Activated T-cell treated with anti-CD3 and anti-CD28 coated beads, Interleukin-2, amount 50 U/mL, for 72 hours (primary cell): Measurements from ENCODE around the gene SIM1. TPM values are rescaled to one million over a fixed set of nuclear protein-coding genes. Genes with fewer than 3 reads are reported as not detected.
A peak's percentile ranks its signal among the peaks of the same experiment; 100 is the strongest.

ENCODE experiments used
- ATAC-seq, 2 donors: fragments of 150-1000 bp; cut with Tn5 transposase; replicated peaks in 1 of 2; 2 replicates each; pipeline ENCODE4 v1.10.0; 2021; ENCODE audit warnings: moderate library complexity in 2 of 2, mild to moderate bottlenecking in 1 of 2
- DNase-seq, 2 donors: peaks; one replicate each; pipeline ENCODE4 v3.0.0; 2021 to 2022; ENCODE audit warnings: mixed read lengths in 1 of 2
- H3K27ac Mint-ChIP-seq: one replicate; pipeline ENCODE4 v1.8.0; 2022; ENCODE audit warnings: mild to moderate bottlenecking, moderate library complexity, mixed read lengths
- H3K27me3 Mint-ChIP-seq: one replicate; pipeline ENCODE4 v1.8.0; 2022; ENCODE audit warnings: low read depth, mixed read lengths
- H3K36me3 Mint-ChIP-seq, 2 donors: one replicate each; pipeline ENCODE4 v1.8.0; 2022; ENCODE audit warnings: mixed read lengths in 2 of 2, mild to moderate bottlenecking in 1 of 2; ENCODE audit not compliant: insufficient read depth in 2 of 2
- H3K4me1 Mint-ChIP-seq: one replicate; pipeline ENCODE4 v1.8.0; 2022; ENCODE audit warnings: low read depth, mixed read lengths
- H3K4me3 Mint-ChIP-seq, 2 donors: one replicate each; pipeline ENCODE4 v1.8.0; 2022; ENCODE audit warnings: mild to moderate bottlenecking in 2 of 2, mixed read lengths in 2 of 2, moderate library complexity in 2 of 2
- H3K9me3 Mint-ChIP-seq, 2 donors: one replicate each; pipeline ENCODE4 v1.8.0; 2022; ENCODE audit warnings: mixed read lengths in 2 of 2
- total RNA-seq, 2 donors: library from RNA; stranded (reverse); gene quantifications; one replicate each; pipeline ENCODE4 v1.2.3, GENCODE V29; 2022

SIM1 gene
- total RNA-seq, 2 donors from 2014 or later: 0.07 TPM; not detected in 1

- Mint-ChIP-seq H3K36me3 (peaks cover 8 to 15% of the 10 kb centered on the region in 2 donors), H3K4me1 (peaks cover 20% of the 10 kb centered on the region), H3K9me3 (peaks cover 2 to 3% of the 10 kb centered on the region in 2 donors), H3K4me3 (no peak overlapping the region), H3K27ac (peak overlapping the region; percentile 67), H3K27me3 (peaks cover 79% of the 10 kb centered on the region)
- DNase-seq: no peak
- ATAC-seq: no peak
Observed at GRCh38 chr6:100458841-100459591, 5.7 kb downstream of the SIM1 start.

- peaks cover 63% of the 10 kb centered on the region for H3K27me3 Mint-ChIP-seq
- ATAC-seq (no peak), DNase-seq (no peak)
- no peak overlapping the region for H3K4me3 Mint-ChIP-seq
- peaks cover 15% of the 10 kb centered on the region for H3K4me1 Mint-ChIP-seq
- no peak overlapping the region for H3K27ac Mint-ChIP-seq
- H3K9me3 Mint-ChIP-seq: peaks cover 0 to 3% of the 10 kb centered on the region in 2 donors
- H3K36me3 Mint-ChIP-seq: peaks cover 5 to 13% of the 10 kb centered on the region in 2 donors
Observed at GRCh38 chr6:100457311-100457990, 7.3 kb downstream of the SIM1 start.

GRCh38 chr6:100456908-100457235 lies 7.8 kb downstream of the SIM1 start:
- ATAC-seq: no peak
- H3K4me1 Mint-ChIP-seq: peaks cover 9% of the 10 kb centered on the region
- H3K9me3 Mint-ChIP-seq: peaks cover 0 to 3% of the 10 kb centered on the region in 2 donors
- no peak for DNase-seq
- H3K27me3 Mint-ChIP-seq: peaks cover 57% of the 10 kb centered on the region
- peaks cover 3 to 13% of the 10 kb centered on the region in 2 donors for H3K36me3 Mint-ChIP-seq
- H3K27ac Mint-ChIP-seq: peak overlapping the region; percentile 24
- H3K4me3 Mint-ChIP-seq: no peak overlapping the region

GRCh38 chr6:100456141-100456907 lies 8.4 kb downstream of the SIM1 start:
- peaks cover 52% of the 10 kb centered on the region for H3K27me3 Mint-ChIP-seq
- H3K4me3 Mint-ChIP-seq: peak overlapping the region; percentile 16 to 39
- peaks cover 0 to 3% of the 10 kb centered on the region in 2 donors for H3K9me3 Mint-ChIP-seq
- H3K4me1 Mint-ChIP-seq: peaks cover 4% of the 10 kb centered on the region
- no peak for ATAC-seq
- no peak for DNase-seq
- peaks cover 3 to 11% of the 10 kb centered on the region in 2 donors for H3K36me3 Mint-ChIP-seq
- peak overlapping the region; percentile 24 for H3K27ac Mint-ChIP-seq

GRCh38 chr6:100455230-100456124 lies 9.2 kb downstream of the SIM1 start:
- ATAC-seq (no peak), DNase-seq (no peak)
- Mint-ChIP-seq H3K4me1 (peaks cover 4% of the 10 kb centered on the region), H3K27ac (no peak overlapping the region), H3K9me3 (peaks cover 0 to 3% of the 10 kb centered on the region in 2 donors), H3K27me3 (peaks cover 45% of the 10 kb centered on the region), H3K4me3 (peak overlapping the region in 1 of 2 donors; percentile 43), H3K36me3 (peaks cover 3 to 10% of the 10 kb centered on the region in 2 donors)

GRCh38 chr6:100454551-100455229 lies 10.0 kb downstream of the SIM1 start:
- H3K4me3 Mint-ChIP-seq: peak overlapping the region in 1 of 2 donors; percentile 43
- H3K27me3 Mint-ChIP-seq: peaks cover 37% of the 10 kb centered on the region
- DNase-seq (no peak), ATAC-seq (no peak)
- H3K27ac Mint-ChIP-seq: no peak overlapping the region
- peaks cover 0 to 3% of the 10 kb centered on the region in 2 donors for H3K9me3 Mint-ChIP-seq
- H3K36me3 Mint-ChIP-seq: peaks cover 3 to 10% of the 10 kb centered on the region in 2 donors
- H3K4me1 Mint-ChIP-seq: peaks cover 4% of the 10 kb centered on the region

GRCh38 chr6:100453701-100454521 lies 10.8 kb downstream of the SIM1 start:
- peaks cover 3 to 6% of the 10 kb centered on the region in 2 donors for H3K36me3 Mint-ChIP-seq
- DNase-seq: no peak

GRCh38 chr6:100452998-100453397 lies 11.7 kb downstream of the SIM1 start:
- Mint-ChIP-seq H3K4me3 (no peak overlapping the region), H3K9me3 (peaks cover 0 to 3% of the 10 kb centered on the region in 2 donors), H3K27me3 (peaks cover 20% of the 10 kb centered on the region), H3K36me3 (peaks cover 3 to 6% of the 10 kb centered on the region in 2 donors), H3K4me1 (peaks cover 6% of the 10 kb centered on the region), H3K27ac (no peak overlapping the region)
- ATAC-seq: no peak
- DNase-seq: no peak

More at GRCh38 chr6:100453701-100454521, 10.8 kb downstream of the SIM1 start:
- Mint-ChIP-seq H3K4me1 (peaks cover 8% of the 10 kb centered on the region), H3K9me3 (peaks cover 0 to 3% of the 10 kb centered on the region in 2 donors), H3K4me3 (no peak overlapping the region), H3K27me3 (peaks cover 29% of the 10 kb centered on the region), H3K27ac (no peak overlapping the region)
- ATAC-seq: no peak

GRCh38 chr6:100451577-100451976 lies 13.1 kb downstream of the SIM1 start:
- peaks cover 17% of the 10 kb centered on the region for H3K4me1 Mint-ChIP-seq
- DNase-seq (no peak), ATAC-seq (no peak)
- H3K4me3 Mint-ChIP-seq: no peak overlapping the region
- H3K27me3 Mint-ChIP-seq: peaks cover 7% of the 10 kb centered on the region
- H3K9me3 Mint-ChIP-seq: no peaks in the 10 kb centered on the region
- peaks cover 0 to 4% of the 10 kb centered on the region in 2 donors for H3K36me3 Mint-ChIP-seq
- no peak overlapping the region for H3K27ac Mint-ChIP-seq

- no peaks in the 10 kb centered on the region for H3K9me3 Mint-ChIP-seq
- DNase-seq (no peak), ATAC-seq (no peak)
- H3K4me1 Mint-ChIP-seq: peaks cover 24% of the 10 kb centered on the region
- no peak overlapping the region for H3K27ac Mint-ChIP-seq
- H3K27me3 Mint-ChIP-seq: peaks cover 14% of the 10 kb centered on the region
- no peak overlapping the region for H3K4me3 Mint-ChIP-seq
- H3K36me3 Mint-ChIP-seq: no peaks in the 10 kb centered on the region
Observed at GRCh38 chr6:100449239-100449691, 15.5 kb downstream of the SIM1 start.
